Caco-2 (cell line): ENCODE data around the gene DMTF1. TPM values are rescaled to one million over a fixed set of nuclear protein-coding genes. Genes with fewer than 3 reads are reported as not detected.

ENCODE experiments used
- BruUV-seq: library from RNA; stranded (reverse); fragments of 400-500 nt; replicated peaks from 2 replicates; lab custom pipeline; 2021; lab: Mats Ljungman, UMichigan
- CTCF ChIA-PET: fragments of 300-600 bp; sonication (Branson Sonifier 250); formaldehyde crosslinking; loops from one replicate; lab custom pipeline; 2022; ENCODE audit warnings: antibody characterized with exemption; lab: Charles Lee
- POLR2A ChIA-PET: fragments of 300-600 bp; sonication (Branson Sonifier 250); formaldehyde crosslinking; loops from one replicate; lab custom pipeline; 2022; ENCODE audit warnings: antibody characterized with exemption; lab: Charles Lee
- DNase-seq, 2 experiments: peaks; one replicate each; pipeline versions ENCODE4 v3.0.0 to v3.0.0-alpha.2; 2020 to 2022
- H3K27me3 ChIP-seq: replicated peaks from 2 replicates; pipeline ENCODE4 v1.6.0; 2011; ENCODE audit warnings: low read length; ENCODE audit not compliant: control insufficient read depth, insufficient read depth
- H3K36me3 ChIP-seq: 2 replicates; pipeline ENCODE4 v1.5.1; 2011; ENCODE audit warnings: low read length; ENCODE audit not compliant: control insufficient read depth, insufficient read depth
- H3K4me1 ChIP-seq: fragments of 250-450 bp; sonication (Bioruptor Pico); 2 replicates; pipeline ENCODE4 v1.5.1; 2020; ENCODE audit warnings: mild to moderate bottlenecking
- H3K4me3 ChIP-seq: 2 replicates; pipeline ENCODE4 v1.5.1; 2011; ENCODE audit warnings: low read depth, mild to moderate bottlenecking, control low read depth, low read length
- H3K9me3 ChIP-seq: fragments of 250-450 bp; sonication (Bioruptor Pico); 2 replicates; pipeline ENCODE4 v1.5.1; 2020; ENCODE audit warnings: mild to moderate bottlenecking, moderate library complexity
- H3K27ac Mint-ChIP-seq: one replicate; pipeline ENCODE4 v1.8.0; 2022; ENCODE audit warnings: mixed read lengths; ENCODE audit not compliant: unreplicated experiment
- H3K27me3 Mint-ChIP-seq: one replicate; pipeline ENCODE4 v1.8.0; 2022; ENCODE audit warnings: mixed read lengths; ENCODE audit not compliant: insufficient read depth, unreplicated experiment
- H3K36me3 Mint-ChIP-seq: one replicate; pipeline ENCODE4 v1.8.0; 2022; ENCODE audit warnings: mild to moderate bottlenecking, mixed read lengths; ENCODE audit not compliant: insufficient read depth, unreplicated experiment
- H3K4me1 Mint-ChIP-seq: one replicate; pipeline ENCODE4 v1.8.0; 2022; ENCODE audit warnings: low read depth, mixed read lengths; ENCODE audit not compliant: unreplicated experiment
- H3K4me3 Mint-ChIP-seq: one replicate; pipeline ENCODE4 v1.8.0; 2022; ENCODE audit warnings: mild to moderate bottlenecking, moderate library complexity, mixed read lengths; ENCODE audit not compliant: unreplicated experiment
- H3K9me3 Mint-ChIP-seq: one replicate; pipeline ENCODE4 v1.8.0; 2022; ENCODE audit warnings: mixed read lengths; ENCODE audit not compliant: unreplicated experiment
- CTCF ChIP-seq, 2 experiments: fragments of 200-600 bp in 1 of 2; IDR thresholded peaks; 1 replicate in 1 of 2; 2 replicates in 1 of 2; pipeline versions ENCODE4 v1.5.1 to v1.8.0; 2011 to 2022; ENCODE audit warnings: antibody characterized with exemption in 1 of 2, control low read depth in 1 of 2, inconsistent platforms in 1 of 2, low read depth in 1 of 2, low read length in 1 of 2, mild to moderate bottlenecking in 1 of 2, moderate library complexity in 1 of 2; ENCODE audit not compliant: insufficient read depth in 1 of 2, severe bottlenecking in 1 of 2, unreplicated experiment in 1 of 2
- intact Hi-C: fragments of 100-400 bp; cut with micrococcal nuclease; formaldehyde crosslinking; loops from one replicate; pipeline ENCODE4 v1.10.0; 2022; ENCODE audit not compliant: unreplicated experiment
- total RNA-seq: library from RNA; stranded (reverse); gene quantifications from 2 replicates; pipeline ENCODE4 v1.2.3, GENCODE V29; 2022

The DMTF1 gene
- total RNA-seq, 1 experiment from 2014 or later: 60.9 TPM

DNA sequence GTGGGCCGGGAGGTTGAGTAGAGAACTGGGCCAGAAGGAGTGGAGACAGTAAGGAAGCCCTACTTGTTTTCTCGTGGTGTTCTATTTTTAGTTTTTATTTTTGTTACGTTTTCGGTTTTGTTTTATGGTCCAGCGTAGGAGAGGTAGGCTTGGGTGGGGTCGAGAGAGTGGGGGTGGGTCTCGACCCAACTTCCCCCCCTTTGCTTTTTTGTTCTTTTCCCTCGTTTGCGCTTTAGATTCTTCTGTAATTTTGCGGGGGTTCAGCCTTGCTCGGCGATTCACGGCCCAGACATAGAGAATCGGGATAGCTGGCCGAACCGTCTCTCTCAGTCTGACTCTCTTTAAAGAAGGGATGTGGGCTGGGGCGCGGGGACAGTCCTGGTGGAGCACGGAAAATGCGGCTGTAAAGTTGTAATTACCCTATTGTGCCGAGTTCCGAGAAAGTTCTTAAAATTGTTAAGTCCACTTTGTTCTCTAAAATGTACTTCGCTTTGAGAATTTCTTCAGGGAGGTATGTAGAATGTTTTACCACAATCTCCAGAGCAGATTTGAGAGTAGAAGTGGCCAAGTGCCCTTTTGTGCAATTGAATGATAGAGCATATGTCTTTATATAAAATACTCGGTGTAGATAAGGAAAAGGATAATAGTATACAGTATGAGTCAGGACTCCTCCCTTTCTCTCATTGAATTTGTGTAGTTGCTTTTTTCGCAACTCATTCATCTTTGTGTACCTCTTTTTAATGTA is 816 bp downstream of the DMTF1 start:
- no peaks in the 10 kb centered on the region for H3K9me3 Mint-ChIP-seq
- Histone ChIP-seq H3K4me1 (peaks cover 14% of the 10 kb centered on the region; the same call in 1 of the 2 replicates), H3K4me3 (peak overlapping the region; percentile 74), H3K27me3 (no peaks in the 10 kb centered on the region), H3K9me3 (no peaks in the 10 kb centered on the region), H3K36me3 (no peaks in the 10 kb centered on the region)
- H3K27ac Mint-ChIP-seq: peak overlapping the region; percentile 99
- peaks cover 19% of the 10 kb centered on the region for H3K36me3 Mint-ChIP-seq
- peak overlapping the region; percentile 99 for H3K4me3 Mint-ChIP-seq
- TSS peak; percentile 55 for BruUV-seq
- H3K27me3 Mint-ChIP-seq: no peaks in the 10 kb centered on the region
- CTCF ChIA-PET: interaction anchor here (0.6 to 1.6 kb wide), 4 partner anchors 67 to 723 kb away, joined by 3 to 5 read pairs (median 4); partner anchors contain the start of genes DBF4, ELAPOR2 and SLC25A40
- intact Hi-C loops: loop anchor here (1.0 to 5.0 kb wide), 6 partner anchors 67 to 724 kb away; partner anchors contain the start of genes DBF4, ELAPOR2 and SLC25A40
- peaks cover 7% of the 10 kb centered on the region for H3K4me1 Mint-ChIP-seq
- peak; percentile 32 to 39 for DNase-seq
- TF ChIP-seq CTCF (IDR thresholded peaks at IDR 0.05; ENCODE audit: insufficient read depth in 1 of 2, low read depth in 1 of 2, low read length in 1 of 2, severe bottlenecking in 1 of 2, unreplicated experiment in 1 of 2): no peak
- POLR2A ChIA-PET: interaction anchor here (0.6 to 3.2 kb wide), 13 partner anchors 9 to 325 kb away, joined by 3 to 19 read pairs (median 6); partner anchors contain the start of genes CROT and TMEM243

- no peaks in the 10 kb centered on the region for H3K9me3 ChIP-seq
- peaks cover 14% of the 10 kb centered on the region; the same call in 1 of the 2 replicates for H3K4me1 ChIP-seq
- CTCF ChIA-PET: no interaction called here
- intact Hi-C loops: loop anchor here (5.0 kb wide), 2 partner anchors 263 to 723 kb away; partner anchors contain the start of genes DBF4 and SLC25A40
- H3K27me3 ChIP-seq: no peaks in the 10 kb centered on the region
- no peaks in the 10 kb centered on the region for H3K9me3 Mint-ChIP-seq
- peak overlapping the region; percentile 36 for H3K27ac Mint-ChIP-seq
- H3K36me3 Mint-ChIP-seq: peaks cover 19% of the 10 kb centered on the region
- POLR2A ChIA-PET: interaction anchor here (3.2 kb wide), 1 partner anchor 66 kb away, joined by 19 read pairs; the partner anchor contains the start of gene TMEM243
- no peak for DNase-seq
- BruUV-seq: no TSS peak
- H3K4me1 Mint-ChIP-seq: peaks cover 7% of the 10 kb centered on the region
- no peak for TF ChIP-seq CTCF (IDR thresholded peaks at IDR 0.05; ENCODE audit: insufficient read depth in 1 of 2, low read depth in 1 of 2, low read length in 1 of 2, severe bottlenecking in 1 of 2, unreplicated experiment in 1 of 2)
- no peaks in the 10 kb centered on the region for H3K36me3 ChIP-seq
- peak overlapping the region; percentile 74 for H3K4me3 ChIP-seq
- no peaks in the 10 kb centered on the region for H3K27me3 Mint-ChIP-seq
- peak overlapping the region; percentile 99 for H3K4me3 Mint-ChIP-seq
Measured at GRCh38 chr7:87154166-87154565, 1.9 kb downstream of the DMTF1 start.

DNA sequence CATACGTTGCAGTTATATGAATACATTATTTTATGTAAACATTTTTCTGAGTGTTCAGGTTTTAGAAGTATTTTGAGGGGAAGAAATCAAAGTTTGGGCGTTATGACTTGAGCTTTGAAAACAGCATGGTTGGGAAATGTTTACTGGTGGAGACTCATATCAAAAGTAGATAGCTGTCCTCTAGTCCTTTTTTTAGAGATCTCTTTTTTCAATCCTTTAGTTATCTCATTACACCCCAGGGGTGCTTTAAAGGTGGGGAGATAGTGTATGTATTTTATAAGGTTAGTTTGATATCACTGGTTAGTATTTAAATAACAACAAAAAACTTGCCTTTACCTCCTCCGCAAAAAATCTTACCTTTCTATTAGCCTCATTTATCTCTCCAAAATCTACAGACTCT is 2.3 kb downstream of the DMTF1 start:
- CTCF ChIA-PET: interaction anchor here (0.9 kb wide), 1 partner anchor 95 kb away, joined by 3 read pairs; the partner anchor contains the start of gene ELAPOR2
- no peak for TF ChIP-seq CTCF (IDR thresholded peaks at IDR 0.05; ENCODE audit: insufficient read depth in 1 of 2, low read depth in 1 of 2, low read length in 1 of 2, severe bottlenecking in 1 of 2, unreplicated experiment in 1 of 2)
- H3K4me3 Mint-ChIP-seq: peak overlapping the region; percentile 99
- H3K27me3 Mint-ChIP-seq: no peaks in the 10 kb centered on the region
- intact Hi-C loops: loop anchor here (5.0 kb wide), 2 partner anchors 263 to 723 kb away; partner anchors contain the start of genes DBF4 and SLC25A40
- BruUV-seq: no TSS peak
- POLR2A ChIA-PET: interaction anchor here (3.2 kb wide), 1 partner anchor 66 kb away, joined by 19 read pairs; the partner anchor contains the start of gene TMEM243
- H3K27me3 ChIP-seq: no peaks in the 10 kb centered on the region
- H3K4me1 Mint-ChIP-seq: peaks cover 7% of the 10 kb centered on the region
- H3K4me3 ChIP-seq: no peak overlapping the region; the same call in 1 of the 2 replicates
- peaks cover 19% of the 10 kb centered on the region for H3K36me3 Mint-ChIP-seq
- no peaks in the 10 kb centered on the region for H3K9me3 Mint-ChIP-seq
- H3K9me3 ChIP-seq: no peaks in the 10 kb centered on the region
- DNase-seq: no peak
- peaks cover 14% of the 10 kb centered on the region; the same call in 1 of the 2 replicates for H3K4me1 ChIP-seq
- H3K36me3 ChIP-seq: no peaks in the 10 kb centered on the region
- peak overlapping the region; percentile 36 for H3K27ac Mint-ChIP-seq
